GM20000 (cell line): ENCODE measurements around the gene PLVAP.

Experiments used
- DNase-seq: peaks from one replicate; pipeline ENCODE4 v3.0.0; 2012; ENCODE audit warnings: low spot score
- CTCF ChIP-seq: IDR thresholded peaks from 2 replicates; pipeline ENCODE4 v1.5.1; 2012; ENCODE audit warnings: mild to moderate bottlenecking, control low read depth; ENCODE audit errors: extremely low read depth, missing control alignments

PLVAP gene

GRCh38 chr19:17332360-17332676 lies 44.8 kb downstream of the PLVAP start:
- no peak for TF ChIP-seq CTCF
- no peak for DNase-seq

- DNase-seq = peak; percentile 29
- no peak for TF ChIP-seq CTCF
Observed at GRCh38 chr19:17331045-17331558, 46.0 kb downstream of the PLVAP start.

GRCh38 chr19:17330262-17331044 lies 46.7 kb downstream of the PLVAP start:
- DNase-seq = no peak
- no peak for TF ChIP-seq CTCF

GRCh38 chr19:17329366-17330261 lies 47.5 kb downstream of the PLVAP start:
- no peak for TF ChIP-seq CTCF
- DNase-seq = no peak

GRCh38 chr19:17328517-17329365 lies 48.4 kb downstream of the PLVAP start:
- no peak for TF ChIP-seq CTCF
- peak; percentile 76 for DNase-seq

GRCh38 chr19:17327654-17328516 lies 49.3 kb downstream of the PLVAP start:
- peak; percentile 91 for DNase-seq
- TF ChIP-seq CTCF = no peak
